Measurements from ENCODE around the gene ATAD1. TPM values are rescaled to one million over a fixed set of nuclear protein-coding genes. Genes with fewer than 3 reads are reported as not detected.

ATAD1 gene
- total and polyA plus RNA-seq, 2 of the 4 experiments (the other 2 are of a cell fraction): 12.7 to 21.9 TPM

GRCh38 chr10:87775766-87776165, 42.3 kb downstream of the ATAD1 start:
- Histone ChIP-seq H3K27me3 (ENCODE audit: control insufficient read depth, insufficient read depth, low read length) (no peaks in the 10 kb centered on the region), H4K5ac (ENCODE audit: low read depth, low read length) (peak overlapping the region; percentile 94; the same call in 1 of the 2 replicates), H4K91ac (ENCODE audit: insufficient read depth, low read depth, low read length) (no peak overlapping the region), H2BK20ac (ENCODE audit: low read depth, low read length) (no peak overlapping the region), H3K27ac (ENCODE audit: insufficient read depth, low read length) (no peak overlapping the region), H4K20me1 (ENCODE audit: insufficient read depth, low read length) (no peaks in the 10 kb centered on the region), H2BK5ac (ENCODE audit: low read depth, low read length, poor library complexity, severe bottlenecking) (peak overlapping the region; percentile 92), H3K56ac (ENCODE audit: extremely low read depth, insufficient read depth, low read length) (peak overlapping the region; percentile 30), H3K9me3 (ENCODE audit: control insufficient read depth, insufficient read depth, low read length) (no peaks in the 10 kb centered on the region), H3K4me2 (ENCODE audit: low read depth, low read length) (peak overlapping the region; percentile 96; the same call in 1 of the 2 replicates), H3K14ac (replicated peaks; ENCODE audit: low read depth, low read length) (peak overlapping the region; percentile 51), H2AFZ (replicated peaks; ENCODE audit: low read length, poor library complexity) (no peak overlapping the region), H2BK120ac (ENCODE audit: low read depth, low read length) (no peak overlapping the region), H2BK15ac (ENCODE audit: low read depth, low read length) (no peak overlapping the region), H2AK9ac (replicated peaks; ENCODE audit: low read depth, low read length, poor library complexity) (no peak overlapping the region), H3K9me1 (ENCODE audit: insufficient read depth, low read length) (peaks cover 6% of the 10 kb centered on the region; the same call in 1 of the 2 replicates), H3K4me3 (ENCODE audit: insufficient read depth, low read depth, low read length) (peak overlapping the region; percentile 28; the same call in 1 of the 2 replicates), H3K79me1 (ENCODE audit: low read depth in 1 of 2, low read length in 2 of 2) (peaks cover 11 to 25% of the 10 kb centered on the region in 2 experiments; a peak in 3 of 4 replicates), H3K18ac (ENCODE audit: low read depth, low read length) (peak overlapping the region; percentile 89; the same call in 1 of the 2 replicates), H3K23ac (ENCODE audit: low read depth, low read length) (no peak overlapping the region), H3K4me1 (ENCODE audit: control insufficient read depth, insufficient read depth, low read length) (peaks cover 4% of the 10 kb centered on the region), H3K4ac (ENCODE audit: low read depth, low read length) (no peak overlapping the region; the same call in 1 of the 2 replicates), H2AK5ac (ENCODE audit: low read depth, low read length) (no peak overlapping the region), H3K9ac (ENCODE audit: low read depth, low read length) (no peak overlapping the region; the same call in 1 of the 2 replicates), H3K36me3 (ENCODE audit: control insufficient read depth, insufficient read depth, low read length) (peaks cover 2% of the 10 kb centered on the region; the same call in 1 of the 2 replicates), H4K8ac (ENCODE audit: low read depth in 2 of 2, low read length in 2 of 2) (peak overlapping the region in 1 of 2 experiments; percentile 41; a peak in 1 of 4 replicates)
- ChIA-PET POLR2A (ENCODE audit: unreplicated experiment) (no interaction called here), CTCF (interaction anchor here (0.5 kb wide), 1 partner anchor 528 kb away, joined by 3 read pairs; no protein-coding TSS in a partner anchor)
- no TSS peak for BruUV-seq (replicated peaks)
- 17% methylated on average over 1 of the region's 4 CpGs; no CpG with 5 or more reads in 1 of the 2 experiments for WGBS, 2 experiments (ENCODE audit: extremely low coverage in 2 of 2, insufficient read length in 1 of 2)
- DNase-seq (peak; percentile 60), ATAC-seq (ENCODE audit: low read depth) (peak; percentile 94)
- no peak for TF ChIP-seq RCOR1 (IDR thresholded peaks at IDR 0.05; ENCODE audit: insufficient replicate concordance, low read length)
- TF ChIP-seq MAZ (IDR thresholded peaks at IDR 0.05; ENCODE audit: borderline replicate concordance, low read depth, low read length): no peak
- no peak for TF ChIP-seq POLR2A (IDR thresholded peaks at IDR 0.05; ENCODE audit: low read depth, low read length)
- TF ChIP-seq CTCF (conservative IDR thresholded peaks at IDR 0.05; ENCODE audit: low read depth, low read length): no peak
- no peak for TF ChIP-seq NFE2L2 (IDR thresholded peaks at IDR 0.05; ENCODE audit: low read depth, low read length)
- TF ChIP-seq FOS (IDR thresholded peaks at IDR 0.05; ENCODE audit: low read depth, low read length): no peak
- TF ChIP-seq SMC3 (IDR thresholded peaks at IDR 0.05; ENCODE audit: low read depth, low read length): no peak
- TF ChIP-seq RAD21 (IDR thresholded peaks at IDR 0.05; ENCODE audit: low read length): no peak
- TF ChIP-seq CEBPB (IDR thresholded peaks at IDR 0.05; ENCODE audit: low read depth, low read length): no peak
- TF ChIP-seq USF2 (IDR thresholded peaks at IDR 0.05; ENCODE audit: low read depth, low read length): no peak
- no peak for TF ChIP-seq MXI1 (IDR thresholded peaks at IDR 0.05; ENCODE audit: borderline replicate concordance, low read depth, low read length)
- no peak for TF ChIP-seq CHD1 (IDR thresholded peaks at IDR 0.05; ENCODE audit: low read depth, low read length)
- no peak for TF ChIP-seq ELK1 (IDR thresholded peaks at IDR 0.05; ENCODE audit: borderline replicate concordance, low read depth, low read length)
- TF ChIP-seq BHLHE40 (IDR thresholded peaks at IDR 0.05; ENCODE audit: low read depth, low read length): no peak
- no peak for TF ChIP-seq RFX5 (IDR thresholded peaks at IDR 0.05; ENCODE audit: low read depth, low read length)
- intact Hi-C loops (cut with micrococcal nuclease) (no loop called here), dilution Hi-C loops (cut with HindIII; ENCODE audit: low sequenced_read_pairs, unreplicated experiment) (no loop called here), in situ Hi-C loops (cut with MboI; ENCODE audit: low sequenced_read_pairs) (no loop called here)

Measured in IMR-90 (cell line).